ENCODE measurements around the gene MAP2K3. TPM values are rescaled to one million over a fixed set of nuclear protein-coding genes. Genes with fewer than 3 reads are reported as not detected.

The MAP2K3 gene
- total RNA-seq, 4 donors from 2014 or later = 23.3 to 42.4 (median 30.5) TPM

- H3K27ac ChIP-seq (replicated peaks in 1 of 4) = no peak overlapping the region
- WGBS = 84% methylated on average over 3 of the region's 3 CpGs
- TF ChIP-seq CTCF (IDR thresholded peaks at IDR 0.05) (no peak), EP300 (IDR thresholded peaks at IDR 0.05) (no peak), POLR2AphosphoS5 (IDR thresholded peaks at IDR 0.05) (no peak), POLR2A (IDR thresholded peaks at IDR 0.05; ENCODE audit: low read depth) (no peak)
- intact Hi-C loops (cut with DNase I) = no loop called here
- H3K9me3 ChIP-seq = no peaks in the 10 kb centered on the region
- H3K4me3 ChIP-seq = no peak overlapping the region
- peaks cover 0 to 8% (median 0%) of the 10 kb centered on the region in 4 donors for H3K4me1 ChIP-seq
- DNase-seq (ENCODE audit: extremely low spot score) = no peak
- no peaks in the 10 kb centered on the region for H3K36me3 ChIP-seq
- no peaks in the 10 kb centered on the region for H3K27me3 ChIP-seq
Measured at GRCh38 chr17:21351366-21352065, 67.0 kb downstream of the MAP2K3 start.

- Histone ChIP-seq H3K27ac (replicated peaks in 1 of 4) (no peak overlapping the region), H3K4me1 (no peaks in the 10 kb centered on the region), H3K9me3 (no peaks in the 10 kb centered on the region), H3K36me3 (no peaks in the 10 kb centered on the region), H3K27me3 (no peaks in the 10 kb centered on the region), H3K4me3 (no peak overlapping the region)
- intact Hi-C loops (cut with DNase I) = no loop called here
- 93% methylated on average over 20 of the region's 23 CpGs for WGBS
- TF ChIP-seq CTCF (IDR thresholded peaks at IDR 0.05) (no peak), EP300 (IDR thresholded peaks at IDR 0.05) (no peak), POLR2AphosphoS5 (IDR thresholded peaks at IDR 0.05) (no peak)
- DNase-seq (ENCODE audit: extremely low spot score) = no peak
Measured at GRCh38 chr17:21352221-21352980, 67.9 kb downstream of the MAP2K3 start.

- TF ChIP-seq CTCF (IDR thresholded peaks at IDR 0.05) (no peak), EP300 (IDR thresholded peaks at IDR 0.05) (no peak), POLR2A (IDR thresholded peaks at IDR 0.05; ENCODE audit: low read depth) (no peak), POLR2AphosphoS5 (IDR thresholded peaks at IDR 0.05) (no peak)
- H3K36me3 ChIP-seq = no peaks in the 10 kb centered on the region
- no peak overlapping the region for H3K27ac ChIP-seq (replicated peaks in 1 of 4)
- peaks cover 0 to under 1% (median 0%) of the 10 kb centered on the region in 4 donors for H3K4me1 ChIP-seq
- WGBS = 96% methylated on average over 4 of the region's 8 CpGs
- no peak for DNase-seq (ENCODE audit: extremely low spot score)
- H3K4me3 ChIP-seq = no peak overlapping the region
- no peaks in the 10 kb centered on the region for H3K27me3 ChIP-seq
- intact Hi-C loops (cut with DNase I) = no loop called here
- H3K9me3 ChIP-seq = no peaks in the 10 kb centered on the region
Measured at GRCh38 chr17:21352981-21353265, 68.4 kb downstream of the MAP2K3 start.

- H3K27me3 ChIP-seq = no peaks in the 10 kb centered on the region
- no peaks in the 10 kb centered on the region for H3K9me3 ChIP-seq
- H3K36me3 ChIP-seq = no peaks in the 10 kb centered on the region
- H3K4me3 ChIP-seq = no peak overlapping the region
- intact Hi-C loops (cut with DNase I) = no loop called here
- no peak for DNase-seq (ENCODE audit: extremely low spot score)
- peaks cover 0 to 6% (median under 1%) of the 10 kb centered on the region in 4 donors for H3K4me1 ChIP-seq
- H3K27ac ChIP-seq (replicated peaks in 1 of 4) = no peak overlapping the region
- 79% methylated on average over 13 of the region's 13 CpGs for WGBS
- TF ChIP-seq POLR2AphosphoS5 (IDR thresholded peaks at IDR 0.05) (peak in 1 of 2 donors; percentile 17), EP300 (IDR thresholded peaks at IDR 0.05) (no peak)
Measured at GRCh38 chr17:21353326-21354010, 69.0 kb downstream of the MAP2K3 start.

GRCh38 chr17:21354796-21355385 is 70.4 kb downstream of the MAP2K3 start:
- TF ChIP-seq POLR2A (IDR thresholded peaks at IDR 0.05; ENCODE audit: low read depth) (no peak), CTCF (IDR thresholded peaks at IDR 0.05) (no peak), POLR2AphosphoS5 (IDR thresholded peaks at IDR 0.05) (no peak), EP300 (IDR thresholded peaks at IDR 0.05) (no peak)
- WGBS = 87% methylated on average over 13 of the region's 13 CpGs

More at GRCh38 chr17:21354796-21355385, 70.4 kb downstream of the MAP2K3 start:
- intact Hi-C loops (cut with DNase I) = no loop called here
- Histone ChIP-seq H3K9me3 (no peaks in the 10 kb centered on the region), H3K4me3 (no peak overlapping the region), H3K4me1 (peaks cover 4 to 19% (median 12%) of the 10 kb centered on the region in 4 donors), H3K36me3 (no peaks in the 10 kb centered on the region), H3K27me3 (no peaks in the 10 kb centered on the region), H3K27ac (replicated peaks in 1 of 4) (no peak overlapping the region)
- no peak for DNase-seq (ENCODE audit: extremely low spot score)

Measured in esophagus muscularis mucosa (tissue), 4 donors.